ENCODE measurements around the gene TRIP12.

GRCh38 chr2:229734410-229734809 lies 187.4 kb downstream of the TRIP12 start:
- TF ChIP-seq EHMT2 (IDR thresholded peaks at IDR 0.05; ENCODE audit: borderline replicate concordance, low read depth, low read length) (no peak), CHD2 (IDR thresholded peaks at IDR 0.05; ENCODE audit: low read depth, low read length) (no peak), SP1 (IDR thresholded peaks at IDR 0.05) (no peak), SP1 (CRISPR knock-in tag; IDR thresholded peaks at IDR 0.05) (no peak), GTF2F1 (IDR thresholded peaks at IDR 0.05; ENCODE audit: low read length) (no peak), ZFX (CRISPR knock-in tag; IDR thresholded peaks at IDR 0.05; ENCODE audit: low read depth) (no peak), ZNF33B (CRISPR knock-in tag; IDR thresholded peaks at IDR 0.05) (no peak), ZNF263 (CRISPR knock-in tag; IDR thresholded peaks at IDR 0.05) (no peak), MIER3 (CRISPR knock-in tag; IDR thresholded peaks at IDR 0.05; ENCODE audit: borderline replicate concordance) (no peak), CTCF (CRISPR knock-in tag; IDR thresholded peaks at IDR 0.05) (no peak), CBX5 (CRISPR knock-in tag; IDR thresholded peaks at IDR 0.05; ENCODE audit: borderline replicate concordance) (no peak), RNF2 (conservative IDR thresholded peaks at IDR 0.05; ENCODE audit: low read depth) (no peak), ZBTB20 (CRISPR knock-in tag; IDR thresholded peaks at IDR 0.05; ENCODE audit: borderline replicate concordance, low read depth) (no peak)
- TF ChIP-seq, protein P1, sequence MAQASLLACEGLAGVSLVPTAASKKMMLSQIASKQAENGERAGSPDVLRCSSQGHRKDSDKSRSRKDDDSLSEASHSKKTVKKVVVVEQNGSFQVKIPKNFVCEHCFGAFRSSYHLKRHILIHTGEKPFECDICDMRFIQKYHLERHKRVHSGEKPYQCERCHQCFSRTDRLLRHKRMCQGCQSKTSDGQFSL (CRISPR knock-in tag; IDR thresholded peaks at IDR 0.05): no peak
